PFSK-1 (cell line): ENCODE measurements around the gene NME7.

Source experiments
- POLR2AphosphoS5 ChIP-seq: IDR thresholded peaks from 2 replicates; pipeline ENCODE4 v1.6.1; 2012; ENCODE audit warnings: low read depth, mild to moderate bottlenecking, control low read depth, low read length, moderate library complexity
- TAF1 ChIP-seq: IDR thresholded peaks from 2 replicates; pipeline ENCODE4 v1.6.1; 2012; ENCODE audit warnings: low read length, control low read depth, borderline replicate concordance; ENCODE audit not compliant: insufficient read depth
- TF ChIP-seq, protein P1 (sequence below), 2 experiments: IDR thresholded peaks; 2 replicates each; pipeline versions ENCODE4 v1.6.1 to v1.8.0; 2011 to 2012; ENCODE audit warnings: low read depth in 2 of 2, low read length in 2 of 2, control low read depth in 1 of 2, inconsistent platforms in 1 of 2, mild to moderate bottlenecking in 1 of 2, moderate library complexity in 1 of 2; ENCODE audit not compliant: insufficient read depth in 1 of 2

DNA sequence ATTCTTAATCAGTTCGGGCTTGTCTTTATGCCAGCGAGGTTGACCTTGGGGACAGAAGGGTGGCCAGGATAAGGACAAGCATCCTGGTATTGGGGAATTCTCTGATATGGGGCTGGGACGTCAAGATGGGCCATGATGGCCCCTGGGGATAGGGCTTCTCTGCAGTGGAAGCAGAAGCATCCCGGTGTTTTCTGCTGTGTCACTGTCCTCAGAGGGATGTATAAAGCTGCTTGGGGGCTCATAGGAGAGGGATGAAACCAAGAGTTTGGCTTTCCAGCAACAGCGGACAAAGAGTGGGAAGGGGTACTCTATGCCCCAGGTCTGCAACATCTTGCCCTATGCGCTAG lies 262.5 kb downstream of the NME7 start:
- no peak for TF ChIP-seq TAF1
- TF ChIP-seq POLR2AphosphoS5 = no peak
- TF ChIP-seq, protein P1, sequence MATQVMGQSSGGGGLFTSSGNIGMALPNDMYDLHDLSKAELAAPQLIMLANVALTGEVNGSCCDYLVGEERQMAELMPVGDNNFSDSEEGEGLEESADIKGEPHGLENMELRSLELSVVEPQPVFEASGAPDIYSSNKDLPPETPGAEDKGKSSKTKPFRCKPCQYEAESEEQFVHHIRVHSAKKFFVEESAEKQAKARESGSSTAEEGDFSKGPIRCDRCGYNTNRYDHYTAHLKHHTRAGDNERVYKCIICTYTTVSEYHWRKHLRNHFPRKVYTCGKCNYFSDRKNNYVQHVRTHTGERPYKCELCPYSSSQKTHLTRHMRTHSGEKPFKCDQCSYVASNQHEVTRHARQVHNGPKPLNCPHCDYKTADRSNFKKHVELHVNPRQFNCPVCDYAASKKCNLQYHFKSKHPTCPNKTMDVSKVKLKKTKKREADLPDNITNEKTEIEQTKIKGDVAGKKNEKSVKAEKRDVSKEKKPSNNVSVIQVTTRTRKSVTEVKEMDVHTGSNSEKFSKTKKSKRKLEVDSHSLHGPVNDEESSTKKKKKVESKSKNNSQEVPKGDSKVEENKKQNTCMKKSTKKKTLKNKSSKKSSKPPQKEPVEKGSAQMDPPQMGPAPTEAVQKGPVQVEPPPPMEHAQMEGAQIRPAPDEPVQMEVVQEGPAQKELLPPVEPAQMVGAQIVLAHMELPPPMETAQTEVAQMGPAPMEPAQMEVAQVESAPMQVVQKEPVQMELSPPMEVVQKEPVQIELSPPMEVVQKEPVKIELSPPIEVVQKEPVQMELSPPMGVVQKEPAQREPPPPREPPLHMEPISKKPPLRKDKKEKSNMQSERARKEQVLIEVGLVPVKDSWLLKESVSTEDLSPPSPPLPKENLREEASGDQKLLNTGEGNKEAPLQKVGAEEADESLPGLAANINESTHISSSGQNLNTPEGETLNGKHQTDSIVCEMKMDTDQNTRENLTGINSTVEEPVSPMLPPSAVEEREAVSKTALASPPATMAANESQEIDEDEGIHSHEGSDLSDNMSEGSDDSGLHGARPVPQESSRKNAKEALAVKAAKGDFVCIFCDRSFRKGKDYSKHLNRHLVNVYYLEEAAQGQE (IDR thresholded peaks at IDR 0.05; ENCODE audit: insufficient read depth in 1 of 2, low read depth in 2 of 2, low read length in 2 of 2) = no peak
